ENCODE data around the gene MPHOSPH9. TPM values are rescaled to one million over a fixed set of nuclear protein-coding genes. Genes with fewer than 3 reads are reported as not detected.
"Not testable (repeated sequence)": the region's sequence is repeated elsewhere in the genome, so short reads cannot be mapped to it uniquely, and the experiment has no call there.

Gene MPHOSPH9
- total and polyA plus RNA-seq, 4 donors = 4.9 to 51.0 (median 32.7) TPM

- TF ChIP-seq HNF4A (conservative IDR thresholded peaks at IDR 0.05) = no peak
- TF ChIP-seq EGR1 (IDR thresholded peaks at IDR 0.05; ENCODE audit: low read depth in 2 of 2) = no peak
- no peak for TF ChIP-seq REST (IDR thresholded peaks at IDR 0.05)
- no peak for TF ChIP-seq MAX (IDR thresholded peaks at IDR 0.05)
- TF ChIP-seq RXRA (IDR thresholded peaks at IDR 0.05) = no peak
- Histone ChIP-seq H3K27me3 (ENCODE audit: control insufficient read depth in 4 of 4, insufficient read depth in 4 of 4, low read length in 3 of 4) (no peaks in the 10 kb centered on the region), H3K9me3 (ENCODE audit: control insufficient read depth in 4 of 4, low read length in 3 of 4) (no peaks in the 10 kb centered on the region), H3K4me1 (ENCODE audit: control insufficient read depth in 4 of 4, insufficient read depth in 4 of 4, low read length in 3 of 4) (peaks cover 2 to 13% (median 9%) of the 10 kb centered on the region in 4 donors), H3K9ac (ENCODE audit: low read depth in 1 of 2, low read length in 2 of 2) (no peak overlapping the region), H3K36me3 (ENCODE audit: control insufficient read depth in 4 of 4, insufficient read depth in 3 of 4, low read depth in 1 of 4, low read length in 3 of 4) (peaks cover 2 to 16% (median 11%) of the 10 kb centered on the region in 4 donors), H3K4me3 (ENCODE audit: low read depth in 1 of 3, low read length in 3 of 3) (no peak overlapping the region), H3K27ac (ENCODE audit: low read depth in 1 of 2, low read length in 2 of 2) (no peak overlapping the region)
- 91% methylated on average over 2 of the region's 2 CpGs for WGBS
- DNase-seq (ENCODE audit: low spot score) = no peak
Observed at GRCh38 chr12:123225443-123225842, 7.5 kb downstream of the MPHOSPH9 start.

- Histone ChIP-seq H3K4me3 (ENCODE audit: low read depth in 1 of 3, low read length in 3 of 3) (no peak overlapping the region), H3K36me3 (ENCODE audit: control insufficient read depth in 4 of 4, insufficient read depth in 3 of 4, low read depth in 1 of 4, low read length in 3 of 4) (peaks cover 6 to 19% (median 12%) of the 10 kb centered on the region in 4 donors), H3K9me3 (ENCODE audit: control insufficient read depth in 4 of 4, low read length in 3 of 4) (no peaks in the 10 kb centered on the region), H3K27ac (ENCODE audit: low read depth in 1 of 2, low read length in 2 of 2) (no peak overlapping the region), H3K27me3 (ENCODE audit: control insufficient read depth in 4 of 4, insufficient read depth in 4 of 4, low read length in 3 of 4) (no peaks in the 10 kb centered on the region), H3K4me1 (ENCODE audit: control insufficient read depth in 4 of 4, insufficient read depth in 4 of 4, low read length in 3 of 4) (peaks cover 0 to 2% (median 0%) of the 10 kb centered on the region in 4 donors), H3K9ac (ENCODE audit: low read depth in 1 of 2, low read length in 2 of 2) (no peak overlapping the region)
- 91% methylated on average over 11 of the region's 11 CpGs for WGBS
- DNase-seq (ENCODE audit: low spot score) = no peak
- TF ChIP-seq REST (IDR thresholded peaks at IDR 0.05) (no peak), ZBTB33 (IDR thresholded peaks at IDR 0.05) (no peak), FOXA1 (IDR thresholded peaks at IDR 0.05) (no peak), HNF4A (conservative IDR thresholded peaks at IDR 0.05) (no peak), CTCF (IDR thresholded peaks at IDR 0.05; ENCODE audit: low read depth, low read length, missing input control) (no peak), GABPA (IDR thresholded peaks at IDR 0.05 in 1 of 2, conservative IDR thresholded peaks at IDR 0.05 in 1 of 2) (no peak), RAD21 (IDR thresholded peaks at IDR 0.05) (no peak), JUND (IDR thresholded peaks at IDR 0.05) (no peak), TAF1 (conservative IDR thresholded peaks at IDR 0.05) (no peak), ATF3 (IDR thresholded peaks at IDR 0.05) (no peak), YY1 (IDR thresholded peaks at IDR 0.05) (no peak), FOXA2 (IDR thresholded peaks at IDR 0.05) (no peak), RXRA (IDR thresholded peaks at IDR 0.05) (no peak), MAX (IDR thresholded peaks at IDR 0.05) (no peak)
Observed at GRCh38 chr12:123223241-123223668, 9.7 kb downstream of the MPHOSPH9 start.

- H3K27me3 ChIP-seq (ENCODE audit: control insufficient read depth in 4 of 4, insufficient read depth in 4 of 4, low read length in 3 of 4); H3K4me1 ChIP-seq (ENCODE audit: control insufficient read depth in 4 of 4, insufficient read depth in 4 of 4, low read length in 3 of 4); H3K4me3 ChIP-seq (ENCODE audit: low read depth in 1 of 3, low read length in 3 of 3); DNase-seq (ENCODE audit: low spot score); H3K27ac ChIP-seq (ENCODE audit: low read depth in 1 of 2, low read length in 2 of 2); H3K9me3 ChIP-seq (ENCODE audit: control insufficient read depth in 4 of 4, low read length in 3 of 4); H3K9ac ChIP-seq (ENCODE audit: low read depth in 1 of 2, low read length in 2 of 2): not testable (repeated sequence)
- H3K36me3 ChIP-seq (ENCODE audit: control insufficient read depth in 4 of 4, insufficient read depth in 3 of 4, low read depth in 1 of 4, low read length in 3 of 4) = peaks cover 11 to 35% (median 29%) of the 10 kb centered on the region in 4 donors
- 99% methylated on average over 7 of the region's 7 CpGs for WGBS
Observed at GRCh38 chr12:123207815-123208214, 25.1 kb downstream of the MPHOSPH9 start.

Data from liver (tissue), 9 donors.